GM12891 (cell line): Measurements from ENCODE around the gene KCNC4. TPM values are rescaled to one million over a fixed set of nuclear protein-coding genes. Genes with fewer than 3 reads are reported as not detected.
A peak's percentile ranks its signal among the peaks of the same experiment; 100 is the strongest.

ENCODE experiments used
- DNase-seq: peaks from one replicate; pipeline ENCODE4 v3.0.0; 2011; ENCODE audit warnings: low spot score; ENCODE audit not compliant: insufficient read length
- FAIRE-seq: peaks from 2 replicates; lab custom pipeline; 2011; peaks lifted over from hg19 to GRCh38; lab: Jason Lieb, UNC
- PAX5 ChIP-seq: IDR thresholded peaks from 2 replicates; pipeline ENCODE4 v1.6.1; 2011; ENCODE audit warnings: low read length, moderate library complexity, mild to moderate bottlenecking; ENCODE audit not compliant: insufficient read depth, severe bottlenecking
- POLR2A ChIP-seq: IDR thresholded peaks from 2 replicates; pipeline ENCODE4 v1.6.1; 2011; ENCODE audit warnings: low read depth, low read length, control low read depth
- POLR2AphosphoS5 ChIP-seq: IDR thresholded peaks from 2 replicates; pipeline ENCODE4 v1.6.1; 2011; ENCODE audit warnings: low read depth, low read length, control low read depth
- POU2F2 ChIP-seq: IDR thresholded peaks from 2 replicates; pipeline ENCODE4 v1.6.1; 2011; ENCODE audit warnings: low read depth, mild to moderate bottlenecking, control low read depth, low read length, moderate library complexity
- SPI1 ChIP-seq: IDR thresholded peaks from 2 replicates; pipeline ENCODE4 v1.6.1; 2011; ENCODE audit warnings: low read depth, low read length, control low read depth
- TAF1 ChIP-seq: IDR thresholded peaks from 2 replicates; pipeline ENCODE4 v1.6.1; 2011; ENCODE audit warnings: low read depth, low read length, control low read depth
- polyA plus RNA-seq: library from polyadenylated mRNA; unstranded; fragments of >200 nt; gene quantifications from one replicate; pipeline ENCODE4 v1.2.1, GENCODE V29; 2012; ENCODE audit warnings: low read depth, missing spikeins, inconsistent platforms; ENCODE audit not compliant: missing spikeins

The KCNC4 gene
- 0.18 TPM for polyA plus RNA-seq

DNA sequence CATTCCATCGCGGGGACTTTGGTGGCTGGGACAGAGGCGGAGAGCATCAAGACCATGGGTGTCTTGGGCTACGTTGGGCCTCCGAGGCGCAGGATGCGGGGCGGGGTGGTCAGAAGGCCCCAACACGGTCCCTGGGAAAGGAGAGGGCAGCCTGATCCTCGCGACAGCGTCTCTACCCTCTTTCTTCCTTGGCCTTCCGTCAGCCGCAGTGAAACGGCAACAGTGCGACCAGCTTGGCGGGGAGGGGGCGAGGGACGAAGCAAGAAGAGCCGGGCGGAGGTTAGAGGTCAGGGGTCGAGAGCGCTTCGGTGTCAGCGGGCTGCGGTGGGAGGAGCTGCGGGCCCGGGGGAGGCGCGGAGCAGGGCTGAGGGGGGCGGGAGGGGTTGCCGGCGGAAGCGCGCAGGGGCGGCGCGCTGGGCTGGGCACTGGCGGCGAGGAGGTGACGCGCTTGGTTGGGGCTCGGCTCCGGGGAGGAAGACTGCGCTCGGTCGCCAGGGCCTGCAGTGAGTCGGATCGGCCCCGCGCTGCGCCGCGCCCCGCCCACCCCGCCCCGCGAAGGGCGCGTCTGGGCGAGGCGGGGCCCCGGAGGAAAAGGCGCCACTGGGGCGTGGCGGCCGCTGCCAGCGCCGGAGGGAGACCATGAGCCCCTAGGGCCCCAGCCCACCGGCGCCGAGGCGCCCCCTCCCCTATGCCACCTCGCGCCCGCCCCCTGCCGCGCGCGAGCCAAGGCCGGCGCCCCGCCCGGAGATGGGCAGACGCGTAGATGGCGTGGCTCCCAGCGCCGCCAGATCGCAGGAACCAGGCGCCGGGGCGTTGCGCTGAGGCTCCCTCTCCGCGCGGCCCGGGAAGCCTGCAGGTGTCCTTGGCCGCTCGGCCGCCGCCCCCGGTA lies at the start of gene KCNC4:
TSS of gene KCNC4 (plus strand) at position 600 of the 889 bp plus-strand sequence. CDS start 1,186 bp downstream, outside the sequence.
- no peak for TF ChIP-seq SPI1
- FAIRE-seq = peak; percentile 97
- DNase-seq = peak; percentile 92

DNA sequence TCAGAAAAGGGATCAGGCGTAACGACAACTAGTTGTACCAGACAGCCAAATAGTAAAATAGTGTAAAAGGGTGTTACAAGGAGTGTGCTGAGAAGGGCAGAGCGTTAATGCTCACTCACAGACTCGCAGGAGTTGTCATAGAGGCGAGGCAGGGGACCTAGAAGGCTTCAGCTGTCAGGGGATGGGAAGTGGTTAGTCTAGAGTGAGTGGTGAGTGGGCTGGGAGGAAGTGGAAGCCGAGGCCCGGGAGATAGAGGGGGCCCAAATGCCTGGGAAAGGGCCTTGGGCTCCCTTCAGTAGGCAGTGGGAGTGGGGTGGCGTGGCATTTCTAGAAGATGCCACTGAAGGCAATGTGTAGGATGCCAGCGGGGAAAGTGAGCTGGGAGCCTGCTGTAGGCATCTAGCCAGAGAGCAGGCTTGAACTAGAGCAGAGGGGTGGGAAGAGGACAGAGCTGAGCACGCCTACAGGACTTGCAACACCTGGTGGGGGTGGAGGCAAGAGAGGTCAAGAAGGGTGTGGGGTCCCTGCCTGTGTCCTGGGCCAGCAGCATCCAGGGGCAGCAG lies 49.5 kb upstream of the KCNC4 start:
- no peak for DNase-seq
- FAIRE-seq = no peak
- TF ChIP-seq SPI1 (no peak), POLR2AphosphoS5 (no peak), PAX5 (no peak), TAF1 (no peak), POU2F2 (no peak), POLR2A (no peak)

DNA sequence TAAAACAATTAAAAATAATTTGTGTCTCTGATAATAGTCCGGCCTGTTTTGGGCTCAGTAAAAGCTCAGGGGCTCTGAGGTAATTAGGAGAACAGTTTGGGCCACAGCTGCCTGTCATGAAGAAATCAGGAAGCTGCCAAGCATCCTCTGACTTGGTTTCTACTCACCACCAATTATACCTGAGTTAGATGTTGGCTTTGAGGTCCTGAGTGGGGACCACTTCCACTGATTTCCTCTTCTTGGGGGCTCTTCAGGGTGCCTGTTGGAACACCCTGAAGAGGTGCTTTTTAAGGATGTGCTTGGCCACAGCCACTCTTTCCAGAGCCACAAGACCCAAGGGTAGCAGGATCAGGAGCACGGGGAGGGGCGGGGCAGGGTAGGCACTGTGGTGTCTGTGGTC lies 48.9 kb upstream of the KCNC4 start:
- FAIRE-seq = no peak
- TF ChIP-seq POU2F2 = no peak
- no peak for TF ChIP-seq PAX5
- no peak for TF ChIP-seq POLR2A
- TF ChIP-seq POLR2AphosphoS5 = no peak
- no peak for TF ChIP-seq TAF1
- TF ChIP-seq SPI1 = no peak
- no peak for DNase-seq

DNA sequence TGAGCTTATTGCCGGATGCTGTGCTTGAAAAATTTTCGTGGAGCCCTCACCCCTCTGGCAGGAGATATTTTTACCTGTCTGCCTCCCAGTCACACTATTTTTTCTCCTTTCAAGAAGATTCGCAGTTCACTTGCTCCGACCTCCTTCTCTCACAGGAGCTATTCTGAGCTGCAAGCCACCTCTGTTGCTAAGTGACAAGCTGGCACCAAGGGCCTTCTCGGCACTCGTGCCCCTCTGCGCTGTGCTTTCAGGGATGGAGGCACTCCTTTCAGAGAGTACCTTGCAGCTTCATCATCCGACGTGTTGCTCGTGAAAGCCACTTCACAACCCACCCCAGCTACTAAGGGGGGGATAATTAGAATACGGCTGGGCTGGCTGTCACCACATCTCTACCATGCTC lies 48.3 kb upstream of the KCNC4 start:
- DNase-seq = no peak
- TF ChIP-seq POU2F2 (no peak), PAX5 (no peak), POLR2A (no peak), SPI1 (no peak), TAF1 (no peak), POLR2AphosphoS5 (no peak)
- no peak for FAIRE-seq

DNA sequence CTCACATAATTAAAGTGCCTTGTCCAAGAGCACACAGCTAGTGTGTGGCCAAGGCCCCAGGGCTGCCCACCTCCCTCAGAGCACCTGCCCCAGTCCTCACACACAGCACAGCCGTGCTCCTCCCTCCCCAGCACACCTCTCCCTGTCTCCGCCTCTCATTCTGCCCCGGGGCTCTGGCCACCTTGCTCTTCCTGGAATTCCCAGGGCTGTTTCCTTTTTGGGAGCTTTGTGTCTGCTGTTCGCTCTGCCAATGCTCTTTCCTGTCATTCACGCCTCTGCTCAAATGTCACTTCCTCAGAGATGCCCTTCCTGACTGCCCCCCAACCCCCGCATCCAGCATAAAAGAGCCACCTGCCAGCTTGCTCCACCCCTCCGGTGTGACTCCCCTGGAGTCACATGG lies 46.5 kb upstream of the KCNC4 start:
- no peak for DNase-seq
- no peak for TF ChIP-seq POLR2A
- TF ChIP-seq POU2F2 = no peak
- no peak for TF ChIP-seq PAX5
- TF ChIP-seq SPI1 = no peak
- TF ChIP-seq TAF1 = no peak
- no peak for TF ChIP-seq POLR2AphosphoS5
- FAIRE-seq = no peak

DNA sequence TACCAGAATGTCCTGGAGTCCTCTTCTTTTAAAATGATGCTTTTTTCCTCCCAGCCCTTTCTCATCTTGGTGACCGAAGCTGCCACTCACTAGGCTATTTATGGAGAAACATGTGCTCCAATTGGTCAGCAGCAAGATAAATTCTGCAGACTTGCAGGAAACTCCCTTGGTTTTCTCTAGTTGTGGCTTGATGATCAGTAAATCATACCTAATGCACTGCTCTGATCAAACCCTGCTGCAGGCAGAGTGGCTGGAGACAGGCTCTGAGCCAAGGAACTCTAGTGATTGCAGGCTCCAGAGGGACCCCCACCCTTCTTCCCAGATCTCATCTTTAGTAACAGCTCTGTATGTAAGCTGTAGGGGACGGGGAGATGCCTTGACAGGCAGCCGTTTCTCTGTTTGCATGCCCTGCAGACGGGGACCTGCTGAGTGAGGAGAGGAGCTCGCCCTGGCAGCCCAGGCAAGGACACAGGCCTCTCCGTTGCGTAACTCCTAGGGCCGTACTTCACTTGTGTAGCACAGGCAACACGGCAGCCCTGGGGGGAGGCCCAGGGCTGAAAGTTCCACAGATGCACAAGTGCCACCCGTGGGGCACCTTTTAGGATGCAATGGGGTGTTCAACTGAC lies 45.3 kb upstream of the KCNC4 start:
- FAIRE-seq = no peak
- no peak for TF ChIP-seq SPI1
- TF ChIP-seq POU2F2 = no peak
- TF ChIP-seq POLR2AphosphoS5 = no peak
- no peak for TF ChIP-seq TAF1
- TF ChIP-seq POLR2A = no peak
- TF ChIP-seq PAX5 = no peak

DNA sequence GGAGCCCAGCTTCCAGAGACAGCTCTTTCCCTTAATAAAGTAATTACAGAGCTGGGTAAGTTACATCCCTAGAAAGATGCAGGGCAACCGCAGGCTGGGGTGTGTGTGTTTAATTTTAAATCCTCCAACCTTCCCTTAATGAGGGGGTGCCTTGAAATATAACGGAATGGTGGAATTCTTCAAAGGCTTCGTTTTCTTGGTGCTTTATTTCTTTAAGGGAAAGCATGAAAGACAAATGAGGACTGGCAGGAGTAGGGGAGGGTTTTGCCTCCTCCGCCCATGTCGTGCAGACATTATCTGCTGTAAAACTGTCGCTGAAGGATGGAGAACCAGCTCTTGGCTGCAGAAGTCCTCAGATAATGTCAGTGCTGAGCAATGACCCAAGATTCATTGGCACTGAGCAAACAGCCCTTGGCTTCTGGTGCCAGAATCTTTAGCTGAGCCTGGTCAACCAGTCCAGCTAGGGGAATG lies 44.3 kb upstream of the KCNC4 start:
- no peak for FAIRE-seq
- TF ChIP-seq SPI1 = no peak
- no peak for TF ChIP-seq PAX5
- no peak for TF ChIP-seq POU2F2
- TF ChIP-seq POLR2AphosphoS5 = no peak
- TF ChIP-seq POLR2A = no peak
- TF ChIP-seq TAF1 = no peak
- no peak for DNase-seq

More for the DNA sequence above, 45.3 kb upstream of the KCNC4 start:
- DNase-seq = no peak

DNA sequence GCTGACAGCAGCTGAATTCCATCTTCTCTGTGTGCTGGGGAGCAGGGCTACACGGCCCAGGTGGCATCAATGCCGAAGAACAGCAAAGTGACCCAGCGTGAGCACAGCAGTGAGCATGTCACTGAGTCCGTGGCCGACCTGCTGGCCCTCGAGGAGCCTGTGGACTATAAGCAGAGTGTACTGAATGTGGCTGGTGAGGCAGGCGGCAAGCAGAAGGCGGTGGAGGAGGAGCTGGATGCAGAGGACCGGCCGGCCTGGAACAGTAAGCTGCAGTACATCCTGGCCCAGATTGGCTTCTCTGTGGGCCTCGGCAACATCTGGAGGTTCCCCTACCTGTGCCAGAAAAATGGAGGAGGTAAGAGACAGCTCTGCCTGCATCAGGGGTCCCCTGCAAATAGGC lies 43.3 kb upstream of the KCNC4 start:
- FAIRE-seq = no peak
- DNase-seq = no peak
- TF ChIP-seq TAF1 = no peak
- no peak for TF ChIP-seq POLR2AphosphoS5
- no peak for TF ChIP-seq SPI1
